Chondrocyte (in vitro differentiated cells): Measurements from ENCODE around the gene CNTNAP5. TPM values are rescaled to one million over a fixed set of nuclear protein-coding genes. Genes with fewer than 3 reads are reported as not detected.

ENCODE experiments used
- DNase-seq: peaks from one replicate; pipeline ENCODE4 v3.0.0; 2021; ENCODE audit warnings: mixed read lengths, low spot score
- H3K27ac Mint-ChIP-seq: one replicate; pipeline ENCODE4 v1.8.0; 2021; ENCODE audit warnings: mild to moderate bottlenecking, moderate library complexity, mixed read lengths; ENCODE audit not compliant: unreplicated experiment
- H3K27me3 Mint-ChIP-seq: 2 replicates; pipeline ENCODE4 v1.8.0; 2021; ENCODE audit warnings: low read depth, mixed read lengths
- H3K36me3 Mint-ChIP-seq: 2 replicates; pipeline ENCODE4 v1.8.0; 2021; ENCODE audit warnings: low read depth, mixed read lengths
- H3K4me1 Mint-ChIP-seq: 2 replicates; pipeline ENCODE4 v1.8.0; 2021; ENCODE audit warnings: low read depth, mild to moderate bottlenecking, mixed read lengths
- H3K4me3 Mint-ChIP-seq: one replicate; pipeline ENCODE4 v1.8.0; 2021; ENCODE audit warnings: mild to moderate bottlenecking, moderate library complexity, mixed read lengths; ENCODE audit not compliant: unreplicated experiment
- H3K9me3 Mint-ChIP-seq: 2 replicates; pipeline ENCODE4 v1.8.0; 2021; ENCODE audit warnings: low read depth, mixed read lengths
- total RNA-seq: library from RNA; stranded (reverse); gene quantifications from 3 replicates; pipeline ENCODE4 v1.2.1, GENCODE V29; 2021
- TF ChIP-seq, protein P1 (sequence below): fragments of 200-600 bp; sonication (generic); IDR thresholded peaks from 2 replicates; pipeline ENCODE4 v1.5.0; 2021; ENCODE audit warnings: antibody characterized with exemption, mild to moderate bottlenecking, moderate library complexity

Gene CNTNAP5
- total RNA-seq, 1 donor from 2014 or later, result not detected

DNA sequence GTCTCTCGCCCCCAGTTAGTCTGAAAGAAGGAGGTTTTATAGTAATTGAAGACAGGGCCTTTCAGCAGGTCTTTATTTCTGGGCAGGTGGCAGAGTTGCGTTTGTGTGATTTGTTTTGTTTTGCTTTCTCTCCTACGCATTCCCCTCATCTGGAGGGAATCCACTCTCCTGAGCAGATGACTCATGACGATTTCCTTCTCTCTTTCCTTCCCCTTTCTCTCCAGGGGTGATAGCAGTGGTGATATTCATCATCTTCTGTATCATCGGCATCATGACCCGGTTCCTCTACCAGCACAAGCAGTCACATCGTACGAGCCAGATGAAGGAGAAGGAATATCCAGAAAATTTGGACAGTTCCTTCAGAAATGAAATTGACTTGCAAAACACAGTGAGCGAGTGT, 888.8 kb downstream of the CNTNAP5 start:
- Mint-ChIP-seq H3K27ac (no peak overlapping the region), H3K4me3 (no peak overlapping the region), H3K4me1 (no peaks in the 10 kb centered on the region), H3K9me3 (peaks cover 4% of the 10 kb centered on the region), H3K27me3 (no peaks in the 10 kb centered on the region), H3K36me3 (no peaks in the 10 kb centered on the region)
- TF ChIP-seq, protein P1, sequence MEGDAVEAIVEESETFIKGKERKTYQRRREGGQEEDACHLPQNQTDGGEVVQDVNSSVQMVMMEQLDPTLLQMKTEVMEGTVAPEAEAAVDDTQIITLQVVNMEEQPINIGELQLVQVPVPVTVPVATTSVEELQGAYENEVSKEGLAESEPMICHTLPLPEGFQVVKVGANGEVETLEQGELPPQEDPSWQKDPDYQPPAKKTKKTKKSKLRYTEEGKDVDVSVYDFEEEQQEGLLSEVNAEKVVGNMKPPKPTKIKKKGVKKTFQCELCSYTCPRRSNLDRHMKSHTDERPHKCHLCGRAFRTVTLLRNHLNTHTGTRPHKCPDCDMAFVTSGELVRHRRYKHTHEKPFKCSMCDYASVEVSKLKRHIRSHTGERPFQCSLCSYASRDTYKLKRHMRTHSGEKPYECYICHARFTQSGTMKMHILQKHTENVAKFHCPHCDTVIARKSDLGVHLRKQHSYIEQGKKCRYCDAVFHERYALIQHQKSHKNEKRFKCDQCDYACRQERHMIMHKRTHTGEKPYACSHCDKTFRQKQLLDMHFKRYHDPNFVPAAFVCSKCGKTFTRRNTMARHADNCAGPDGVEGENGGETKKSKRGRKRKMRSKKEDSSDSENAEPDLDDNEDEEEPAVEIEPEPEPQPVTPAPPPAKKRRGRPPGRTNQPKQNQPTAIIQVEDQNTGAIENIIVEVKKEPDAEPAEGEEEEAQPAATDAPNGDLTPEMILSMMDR, result no peak
- no peak for DNase-seq

DNA sequence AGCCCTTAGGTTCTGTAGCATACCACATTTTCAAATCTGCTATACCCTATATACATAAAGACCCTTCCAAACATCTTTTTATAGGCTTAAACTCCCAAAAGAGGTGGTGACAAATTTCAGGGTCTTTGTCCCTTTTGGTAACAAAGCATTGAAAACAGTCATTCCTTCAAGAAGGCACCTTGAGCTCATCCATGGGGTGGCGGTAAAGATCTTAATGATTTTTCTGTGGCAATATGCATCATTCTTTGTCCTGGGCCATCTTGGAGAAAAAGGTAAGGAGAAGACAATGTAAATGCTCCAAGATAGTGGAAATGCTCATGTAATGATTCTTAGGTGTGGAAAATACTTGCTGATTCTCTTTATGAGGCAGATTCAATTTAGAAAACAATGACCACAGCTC, 890.5 kb downstream of the CNTNAP5 start:
- peaks cover 6% of the 10 kb centered on the region for H3K9me3 Mint-ChIP-seq
- no peak overlapping the region for H3K27ac Mint-ChIP-seq
- no peaks in the 10 kb centered on the region for H3K4me1 Mint-ChIP-seq
- TF ChIP-seq, protein P1, result no peak
- H3K27me3 Mint-ChIP-seq, result no peaks in the 10 kb centered on the region
- no peak overlapping the region for H3K4me3 Mint-ChIP-seq
- DNase-seq, result no peak
- H3K36me3 Mint-ChIP-seq, result no peaks in the 10 kb centered on the region

DNA sequence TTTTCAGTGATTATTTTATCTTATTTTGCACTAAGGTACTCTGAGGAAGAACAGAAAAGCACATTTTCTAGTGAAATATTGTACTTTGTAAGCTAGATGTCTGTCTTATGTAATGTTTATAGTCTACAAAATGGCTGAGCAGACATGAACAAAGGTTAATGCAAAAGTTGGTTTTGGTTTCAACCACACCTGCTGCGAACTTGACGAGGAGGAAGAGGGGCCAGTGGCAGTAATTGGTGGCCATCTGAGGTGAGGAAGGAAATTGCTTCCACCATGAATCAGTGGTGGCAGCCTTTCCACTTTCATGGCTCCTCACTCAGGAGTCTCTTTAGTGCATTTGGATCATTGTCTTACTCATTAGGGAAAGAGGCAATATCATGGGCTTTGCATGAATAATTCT, 894.2 kb downstream of the CNTNAP5 start:
- Mint-ChIP-seq H3K4me1 (no peaks in the 10 kb centered on the region), H3K4me3 (no peak overlapping the region), H3K9me3 (peaks cover 9% of the 10 kb centered on the region), H3K36me3 (no peaks in the 10 kb centered on the region), H3K27me3 (no peaks in the 10 kb centered on the region), H3K27ac (no peak overlapping the region)
- no peak for DNase-seq
- TF ChIP-seq, protein P1, result no peak

DNA sequence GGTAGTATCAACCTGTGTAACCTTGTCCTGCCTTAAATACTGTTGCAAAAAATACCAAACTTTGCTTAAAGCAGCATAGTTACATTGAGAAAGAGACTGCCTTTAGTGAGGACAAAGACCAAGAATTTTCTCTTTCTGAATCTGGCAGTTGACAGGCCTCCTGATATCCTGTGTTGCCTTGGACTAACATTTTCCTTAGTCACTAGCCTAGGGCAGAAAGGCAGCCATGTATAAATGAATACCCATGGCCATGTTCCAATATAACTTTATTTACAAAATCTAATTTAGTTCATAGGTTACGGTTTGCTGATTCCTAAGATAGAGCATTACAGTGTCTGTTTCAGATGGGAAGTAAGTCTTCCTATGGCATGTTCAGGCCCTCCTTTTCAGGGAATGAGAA, 895.4 kb downstream of the CNTNAP5 start:
- TF ChIP-seq, protein P1, result no peak
- Mint-ChIP-seq H3K4me1 (no peaks in the 10 kb centered on the region), H3K27me3 (no peaks in the 10 kb centered on the region), H3K9me3 (peaks cover 9% of the 10 kb centered on the region), H3K27ac (no peak overlapping the region), H3K36me3 (no peaks in the 10 kb centered on the region), H3K4me3 (no peak overlapping the region)
- no peak for DNase-seq

DNA sequence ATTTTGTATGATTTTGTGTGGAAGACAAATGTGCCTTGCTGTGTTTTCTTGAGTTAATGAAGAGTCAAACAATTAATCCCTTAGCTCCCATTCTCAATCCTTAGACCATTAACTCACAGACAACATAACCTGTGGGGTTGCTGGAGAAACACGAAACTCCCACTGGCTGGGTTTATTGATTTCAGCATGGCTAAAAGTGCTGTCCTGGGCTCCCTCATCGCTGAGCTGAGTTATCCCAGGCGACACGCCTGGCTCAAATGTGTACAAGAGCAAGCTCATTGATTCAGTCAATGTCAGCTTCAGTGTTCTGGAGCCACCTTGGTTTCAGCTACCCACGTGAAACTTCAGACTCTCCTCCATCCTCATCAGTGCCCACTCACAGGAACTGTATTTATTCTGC, 896.1 kb downstream of the CNTNAP5 start:
- H3K9me3 Mint-ChIP-seq, result peaks cover 13% of the 10 kb centered on the region
- no peak for DNase-seq
- H3K4me3 Mint-ChIP-seq, result no peak overlapping the region
- H3K4me1 Mint-ChIP-seq, result no peaks in the 10 kb centered on the region
- no peak overlapping the region for H3K27ac Mint-ChIP-seq
- TF ChIP-seq, protein P1, result no peak
- H3K27me3 Mint-ChIP-seq, result no peaks in the 10 kb centered on the region
- no peaks in the 10 kb centered on the region for H3K36me3 Mint-ChIP-seq
